Activated CD4-positive, alpha-beta T cell treated with anti-CD3 and anti-CD28 coated beads for 48 hours (primary cell): ENCODE results near the gene THUMPD1.
"Not testable (repeated sequence)": the region's sequence is repeated elsewhere in the genome, so short reads cannot be mapped to it uniquely, and the experiment has no call there.

Experiments used
- DNase-seq: peaks from one replicate; pipeline ENCODE4 v3.0.0-alpha.2; 2020

The THUMPD1 gene, protein sequence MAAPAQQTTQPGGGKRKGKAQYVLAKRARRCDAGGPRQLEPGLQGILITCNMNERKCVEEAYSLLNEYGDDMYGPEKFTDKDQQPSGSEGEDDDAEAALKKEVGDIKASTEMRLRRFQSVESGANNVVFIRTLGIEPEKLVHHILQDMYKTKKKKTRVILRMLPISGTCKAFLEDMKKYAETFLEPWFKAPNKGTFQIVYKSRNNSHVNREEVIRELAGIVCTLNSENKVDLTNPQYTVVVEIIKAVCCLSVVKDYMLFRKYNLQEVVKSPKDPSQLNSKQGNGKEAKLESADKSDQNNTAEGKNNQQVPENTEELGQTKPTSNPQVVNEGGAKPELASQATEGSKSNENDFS

DNA sequence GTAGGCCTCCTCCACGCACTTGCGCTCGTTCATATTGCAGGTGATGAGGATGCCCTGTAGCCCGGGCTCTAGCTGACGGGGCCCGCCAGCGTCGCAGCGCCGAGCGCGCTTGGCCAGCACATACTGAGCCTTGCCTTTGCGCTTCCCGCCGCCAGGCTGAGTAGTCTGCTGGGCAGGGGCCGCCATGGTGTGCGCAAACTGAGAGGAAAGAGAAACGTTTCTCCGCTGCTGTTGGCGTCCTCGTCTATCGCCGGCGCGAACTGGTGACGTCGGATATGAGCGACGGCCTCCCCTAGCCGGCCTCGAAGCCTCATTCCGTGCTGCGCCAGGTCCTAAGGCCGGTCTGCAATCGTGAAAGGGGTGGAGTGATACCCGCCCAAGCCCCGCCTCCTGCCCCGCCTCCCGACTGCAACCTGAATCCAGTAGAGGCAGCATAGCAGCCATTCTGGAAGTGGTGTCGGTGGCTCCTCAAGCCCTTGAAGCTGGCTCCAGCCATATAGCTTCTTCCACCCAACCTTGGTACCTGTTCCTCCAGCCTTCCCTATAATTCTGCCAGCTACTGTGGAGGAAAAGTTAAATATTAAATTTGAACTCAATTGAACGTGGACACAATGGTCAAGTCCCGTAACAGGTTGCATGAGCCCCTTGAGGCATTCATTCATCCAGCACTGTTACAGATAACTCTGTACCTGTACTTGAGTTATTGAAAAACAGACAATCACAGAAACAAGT is at the start of gene THUMPD1:
TSS of gene THUMPD1 (minus strand) at position 265 of the 732 bp plus-strand sequence. CDS start at position 186, 79 bp downstream.
- DNase-seq = peak; percentile 99

DNA sequence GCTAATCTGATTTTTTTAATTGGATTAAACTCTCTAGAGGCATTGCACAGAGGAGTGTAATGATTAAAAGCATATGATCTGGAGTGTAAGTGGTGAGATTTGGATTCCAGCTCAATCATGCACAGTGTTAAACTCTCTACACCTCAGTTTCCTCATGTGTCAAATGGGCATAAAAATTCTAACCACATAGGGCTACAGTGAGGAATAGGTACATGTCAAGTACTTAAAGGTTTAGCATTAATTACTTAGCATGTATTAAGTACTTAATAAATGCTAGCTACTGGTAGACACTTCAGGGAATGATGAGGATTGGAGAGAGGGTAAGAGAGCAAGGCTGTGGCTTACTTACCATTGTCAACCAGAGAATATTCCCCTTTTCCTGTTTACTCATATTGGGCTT is 47.5 kb upstream of the THUMPD1 start:
- no peak for DNase-seq

DNA sequence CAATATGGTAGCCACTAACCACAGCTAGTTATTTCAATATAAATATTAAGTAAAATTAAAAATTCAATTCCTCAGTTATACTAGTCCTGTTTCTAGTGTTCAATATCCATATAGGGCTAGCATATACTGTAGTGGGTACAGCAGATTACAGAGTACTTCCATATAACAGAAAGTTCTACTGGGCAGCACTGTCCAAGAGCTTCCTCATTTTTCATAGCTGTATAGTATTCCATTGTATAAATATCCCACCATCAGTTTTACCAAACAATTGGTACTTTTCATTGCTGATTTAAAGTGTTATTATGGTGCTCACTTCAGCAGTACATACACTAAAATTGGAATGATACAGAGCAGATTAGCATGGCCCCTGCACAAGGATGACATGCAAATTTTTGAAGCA is 42.6 kb upstream of the THUMPD1 start:
- no peak for DNase-seq

DNA sequence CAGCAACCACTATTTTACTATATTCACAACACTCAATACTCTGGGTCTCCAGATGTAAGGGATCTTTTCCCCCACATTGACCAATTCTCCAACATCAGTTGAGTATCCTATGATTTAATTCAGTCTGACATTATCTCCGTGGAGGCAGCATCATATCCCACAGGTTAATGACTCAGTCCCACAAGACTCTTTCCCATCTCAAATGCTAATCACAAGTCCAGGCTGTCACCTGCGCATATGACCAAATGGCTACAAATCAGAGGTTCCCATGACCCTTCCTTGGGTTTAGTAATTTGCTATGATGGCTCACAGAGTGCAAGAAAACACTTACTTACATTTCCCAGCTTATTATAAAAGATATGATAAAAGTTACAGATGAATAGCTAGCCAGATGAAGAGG is 40.9 kb upstream of the THUMPD1 start:
- no peak for DNase-seq

DNA sequence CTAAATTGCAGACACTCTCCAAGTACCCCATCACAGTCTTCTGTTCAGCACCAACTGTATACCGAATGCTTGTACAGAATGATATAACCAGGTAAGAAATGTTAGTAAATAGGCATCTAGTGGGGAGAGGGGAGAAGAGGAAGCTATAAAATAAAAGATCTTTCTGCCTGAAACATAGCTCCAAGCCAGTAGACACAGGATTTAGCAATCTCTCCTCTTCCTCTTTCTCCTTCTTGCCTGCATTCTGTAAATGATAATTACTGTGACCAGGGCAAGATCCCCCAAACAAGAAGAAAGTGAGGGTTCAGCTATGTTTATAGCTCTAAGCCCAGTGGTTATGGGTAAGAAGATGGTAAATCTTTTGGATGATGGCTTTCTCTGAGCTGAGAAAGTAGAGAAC is 40.1 kb upstream of the THUMPD1 start:
- no peak for DNase-seq

DNA sequence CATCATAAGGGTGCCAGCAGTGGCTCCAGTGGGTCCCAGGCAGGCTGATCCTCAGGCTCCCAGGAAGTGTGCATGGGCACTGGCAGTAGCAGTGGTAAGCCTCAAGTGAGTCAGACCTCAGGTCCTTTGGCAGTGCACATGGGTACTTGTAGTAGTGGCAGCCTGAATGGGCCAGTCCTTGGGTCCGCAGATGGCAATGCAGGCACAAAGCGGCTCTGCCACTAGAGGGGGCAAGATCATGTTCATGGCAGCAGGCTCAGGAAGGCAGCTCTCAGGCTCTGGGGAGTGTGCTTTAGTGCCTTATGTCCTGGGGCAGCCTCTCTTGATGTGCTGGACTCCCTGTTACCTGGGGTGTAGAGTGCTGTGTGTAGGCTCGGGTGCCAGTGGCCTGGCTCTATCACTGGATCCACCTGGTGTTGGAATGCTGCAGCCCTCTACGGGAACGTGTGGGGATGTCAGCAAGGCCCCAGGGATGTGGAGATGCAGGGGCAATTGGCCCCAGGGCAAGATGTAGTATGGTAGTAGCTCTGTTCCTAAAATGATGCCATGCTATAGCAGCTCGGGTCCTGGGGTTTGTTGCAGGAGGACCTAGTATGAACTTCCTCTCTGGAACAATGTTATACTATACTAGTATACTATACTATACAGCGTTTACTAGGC is 33.2 kb upstream of the THUMPD1 start:
- peak; percentile 82 for DNase-seq

DNA sequence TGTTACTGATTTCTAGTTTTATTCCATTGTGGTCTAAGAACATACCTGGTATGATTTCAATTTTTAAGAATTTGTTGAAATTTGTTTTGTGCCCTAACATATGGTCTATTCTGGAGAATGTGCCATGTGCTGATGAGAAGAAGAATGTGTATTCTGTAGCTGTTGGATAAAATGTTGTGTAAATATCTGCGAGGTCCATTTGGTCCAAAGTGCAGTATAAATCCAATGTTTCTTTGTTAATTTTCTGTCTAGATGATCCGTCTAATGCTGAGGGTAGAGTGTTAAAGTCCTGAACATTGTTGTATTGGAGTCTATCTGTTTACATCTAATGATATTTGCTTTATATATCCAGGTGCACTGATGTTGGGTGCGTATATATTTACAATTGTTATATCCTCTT is 32.1 kb upstream of the THUMPD1 start:
- DNase-seq = no peak

DNA sequence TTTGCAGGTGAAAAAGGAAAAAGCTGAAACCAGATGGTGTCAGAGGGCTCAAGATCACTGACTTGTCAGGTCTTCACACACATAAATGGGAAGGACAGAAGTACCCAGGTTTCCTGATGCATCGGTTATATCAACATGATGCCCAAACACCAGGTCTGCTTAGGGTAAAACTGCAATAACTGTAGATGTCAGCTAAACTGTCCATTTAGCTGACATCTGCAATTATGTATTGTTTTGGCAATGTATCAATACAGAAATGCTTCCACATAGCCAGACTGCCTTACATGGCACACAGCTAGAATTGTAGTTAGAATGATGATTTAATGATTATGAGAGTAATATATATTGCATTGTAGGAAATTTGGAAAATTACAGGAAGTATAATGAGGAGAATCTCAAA is 27.2 kb upstream of the THUMPD1 start:
- no peak for DNase-seq

DNA sequence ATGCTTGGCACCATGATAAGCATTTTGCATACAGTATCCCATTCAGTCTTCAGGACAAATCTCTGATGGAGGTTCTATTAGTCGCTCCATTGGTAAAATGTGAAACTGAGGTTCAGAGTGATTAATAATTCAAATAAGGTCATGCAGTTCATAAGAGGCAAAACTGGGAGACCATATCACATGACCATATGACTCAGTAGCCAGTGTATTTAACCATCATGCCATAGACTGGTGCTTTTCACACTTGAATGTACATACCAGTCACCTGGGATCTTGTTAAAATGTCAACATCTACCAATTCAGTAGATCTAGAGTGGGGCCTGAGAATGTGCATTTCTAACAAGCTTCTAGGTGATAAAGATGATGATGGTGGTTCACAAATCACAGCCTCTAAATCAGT is 26.5 kb upstream of the THUMPD1 start:
- DNase-seq = no peak

DNA sequence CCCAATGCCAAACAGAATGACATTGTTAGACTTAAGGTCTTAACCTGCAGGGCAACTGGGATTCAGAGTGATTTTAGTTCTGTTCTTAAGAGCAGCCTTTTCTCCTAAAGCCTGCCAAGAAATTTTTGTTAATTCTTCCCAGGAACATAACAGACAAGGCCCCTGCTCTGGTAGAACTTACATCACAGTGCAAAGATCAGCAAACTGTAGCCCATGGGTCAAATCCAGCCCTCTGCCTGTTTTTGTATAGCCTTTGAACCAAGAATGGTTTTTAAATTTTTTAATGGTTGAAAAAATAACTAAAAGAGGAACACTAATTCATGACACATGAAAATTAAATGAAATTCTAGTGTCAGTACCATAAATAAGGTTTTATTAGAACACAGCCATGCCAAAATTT is 26.0 kb upstream of the THUMPD1 start:
- DNase-seq = no peak

DNA sequence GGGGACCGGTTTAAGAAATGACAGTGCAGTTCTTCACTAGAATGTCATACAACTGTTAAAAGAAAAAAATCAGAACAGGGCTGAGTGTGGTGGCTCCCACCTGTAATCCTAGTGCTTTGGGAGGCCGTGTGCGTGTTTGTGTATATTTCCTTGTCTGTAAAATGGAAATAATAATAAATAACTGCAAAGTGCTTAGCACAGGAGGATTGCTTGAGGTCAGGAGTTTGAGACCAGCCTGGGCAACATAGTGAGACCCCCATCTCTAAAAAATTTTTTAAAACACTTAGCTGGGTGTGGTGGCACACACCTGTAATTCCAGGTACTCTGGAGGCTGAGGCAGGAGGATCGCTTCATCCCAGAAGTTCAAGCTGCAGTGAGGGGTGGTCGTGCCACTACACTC is 24.7 kb upstream of the THUMPD1 start:
- DNase-seq = no peak

DNA sequence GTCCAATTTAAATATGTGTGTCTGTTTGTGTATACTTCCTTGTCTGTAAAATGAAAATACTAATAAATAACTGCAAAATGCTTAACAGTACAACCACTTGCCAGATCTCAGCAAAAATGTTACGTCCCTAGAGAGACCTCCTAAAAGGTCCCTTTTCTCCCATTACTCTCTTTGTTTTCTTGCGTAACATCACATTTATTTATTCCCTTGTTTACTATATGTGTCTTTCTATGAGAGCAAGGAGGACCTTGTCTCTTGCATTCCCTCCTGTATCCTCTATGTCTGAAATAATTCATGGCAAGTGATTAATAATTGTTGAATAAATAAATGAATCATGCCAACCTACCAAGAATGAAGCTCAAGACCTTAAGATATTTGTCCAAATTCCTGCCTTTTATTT is 24.1 kb upstream of the THUMPD1 start:
- no peak for DNase-seq

DNA sequence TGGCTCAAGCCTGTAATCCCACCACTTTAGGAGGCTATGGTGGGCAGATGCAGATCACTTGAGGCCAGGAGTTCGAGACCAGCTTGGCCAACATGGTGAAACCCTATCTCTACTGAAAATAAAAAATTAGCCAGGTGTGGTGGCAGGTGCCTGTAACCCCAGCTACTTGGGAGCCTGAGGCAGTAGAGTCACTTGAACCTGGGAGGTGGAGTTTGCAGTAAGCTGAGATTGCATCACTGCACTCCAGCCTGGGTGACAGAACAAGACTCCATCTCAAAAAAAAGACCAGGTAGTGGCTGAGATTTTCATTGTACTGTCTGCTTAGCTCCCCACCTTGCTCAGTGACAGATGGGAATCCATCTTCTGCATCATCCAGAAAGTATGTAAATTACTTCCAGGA is 22.8 kb upstream of the THUMPD1 start:
- DNase-seq = not testable (repeated sequence)

DNA sequence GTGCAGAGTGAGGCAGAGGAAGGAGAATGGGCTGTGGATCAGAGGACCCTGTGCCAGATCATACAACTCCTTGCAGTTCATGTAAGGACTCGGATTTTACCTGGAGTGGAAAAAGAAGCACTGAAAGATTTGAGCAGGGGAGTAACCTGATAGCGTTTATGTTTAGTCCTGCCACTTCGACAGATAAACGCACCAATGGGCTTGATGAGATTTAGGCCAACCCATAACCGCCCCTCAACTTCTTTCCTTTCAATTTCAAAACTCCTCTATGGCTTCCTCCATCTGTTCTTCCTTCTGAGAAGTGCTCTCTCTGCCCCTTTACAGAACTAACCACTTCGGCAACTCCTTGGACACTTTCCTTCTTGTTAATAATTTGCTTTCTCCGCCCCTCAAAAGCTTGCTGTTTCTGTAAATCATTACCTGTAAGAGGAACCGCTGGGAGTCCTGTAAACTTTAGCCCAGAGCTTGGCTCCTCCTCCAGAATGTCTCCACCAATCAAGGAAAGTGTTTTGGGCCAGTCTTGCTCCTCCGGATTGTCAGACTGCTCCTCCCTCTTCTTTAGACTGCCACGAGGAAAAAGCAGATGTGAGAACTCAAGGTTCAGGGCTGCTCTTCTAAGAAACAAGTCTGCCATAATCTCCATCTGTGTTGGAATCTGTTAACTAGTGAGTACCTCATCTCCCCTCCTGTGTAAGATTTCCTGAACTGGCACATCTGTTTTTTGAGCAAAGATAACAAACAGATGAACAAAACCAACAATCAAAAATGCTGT is 22.0 kb upstream of the THUMPD1 start, which contains the start of gene ACSM3:
TSS of gene ACSM3 (plus strand) at position 554 of the 772 bp plus-strand sequence. CDS start 6,021 bp downstream, outside the sequence.
- peak; percentile 70 for DNase-seq

DNA sequence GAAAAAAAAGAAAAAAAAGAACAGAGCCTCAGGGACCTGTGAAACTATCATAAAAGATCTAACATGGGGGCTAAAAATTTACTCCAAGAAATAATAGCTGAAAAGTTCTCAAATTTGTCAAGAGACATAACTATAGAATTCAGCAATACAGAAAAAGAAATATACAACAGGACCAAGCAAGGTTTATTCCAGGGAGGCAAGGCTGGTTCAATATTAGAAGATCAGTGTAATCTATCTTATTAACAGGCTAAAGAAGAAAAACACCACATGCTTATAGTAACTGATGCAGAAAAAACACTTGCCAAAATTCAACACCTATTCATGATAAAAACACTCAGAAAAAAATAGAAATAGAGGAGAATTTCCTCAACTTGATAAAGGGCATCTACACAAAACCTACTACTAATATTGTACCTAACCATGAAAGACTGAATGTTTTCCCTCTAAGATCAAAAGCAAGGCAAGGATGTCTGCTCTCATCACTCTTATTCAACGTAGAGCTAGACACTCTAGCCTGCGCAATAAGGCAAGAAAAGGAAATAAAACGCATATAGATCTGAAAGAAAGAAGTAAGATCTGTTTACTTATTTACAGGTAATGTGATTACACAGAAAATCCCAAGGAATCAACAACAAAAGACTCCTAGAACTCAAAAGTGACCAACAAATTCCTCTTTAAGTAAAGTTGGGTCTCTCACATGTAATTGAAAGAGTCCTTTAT is 20.9 kb upstream of the THUMPD1 start:
- DNase-seq = no peak

DNA sequence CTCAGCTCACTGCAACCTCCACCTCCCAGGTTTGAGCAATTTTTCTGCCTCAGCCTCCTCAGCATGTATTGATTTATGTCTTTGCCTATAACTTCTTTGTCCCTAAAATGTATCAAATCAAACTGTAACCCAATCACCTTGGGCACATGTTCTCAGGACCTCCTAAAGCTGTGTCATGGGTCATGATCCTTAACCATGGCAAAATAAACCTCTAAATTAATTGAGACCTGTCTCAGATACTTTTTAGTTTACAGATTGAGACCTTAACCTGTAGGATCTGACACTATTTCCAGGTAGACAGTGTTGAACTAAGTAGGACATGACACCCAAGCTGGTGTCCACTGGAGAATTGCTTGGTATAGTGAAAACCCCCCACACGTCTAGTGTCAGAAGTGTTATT is 19.6 kb upstream of the THUMPD1 start:
- no peak for DNase-seq

DNA sequence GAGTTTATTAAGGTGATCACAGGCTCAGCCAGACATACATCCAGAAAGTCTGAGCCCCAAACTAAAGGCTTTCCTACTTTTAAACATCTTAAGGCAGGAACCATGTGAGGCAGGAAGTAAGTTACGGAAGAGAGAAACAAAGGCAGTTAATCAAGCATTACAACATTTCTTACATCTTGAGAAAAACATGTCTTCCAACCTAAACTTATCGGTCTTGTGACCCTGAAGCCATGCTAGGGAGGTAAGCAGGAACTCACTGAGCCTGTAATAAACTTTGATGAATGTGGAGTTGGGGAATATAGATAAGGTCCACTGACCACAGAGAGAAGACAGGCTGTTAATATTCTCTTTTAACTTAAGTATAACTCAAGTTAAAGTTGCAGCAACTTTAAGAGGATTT is 18.7 kb upstream of the THUMPD1 start:
- DNase-seq = no peak

DNA sequence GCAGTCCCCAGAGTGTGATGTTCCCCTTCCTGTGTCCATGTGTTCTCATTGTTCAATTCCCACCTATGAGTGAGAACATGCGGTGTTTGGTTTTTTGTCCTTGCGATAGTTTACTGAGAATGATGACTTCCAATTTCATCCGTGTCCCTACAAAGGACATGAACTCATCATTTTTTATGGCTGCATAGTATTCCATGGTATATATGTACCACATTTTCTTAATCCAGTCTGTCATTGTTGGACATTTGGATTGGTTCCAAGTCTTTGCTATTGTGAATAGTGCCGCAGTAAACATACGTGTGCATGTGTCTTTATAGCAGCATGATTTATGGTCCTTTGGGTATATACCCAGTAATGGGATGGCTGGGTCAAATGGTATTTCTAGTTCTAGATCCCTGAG is 14.2 kb upstream of the THUMPD1 start:
- DNase-seq = not testable (repeated sequence)

DNA sequence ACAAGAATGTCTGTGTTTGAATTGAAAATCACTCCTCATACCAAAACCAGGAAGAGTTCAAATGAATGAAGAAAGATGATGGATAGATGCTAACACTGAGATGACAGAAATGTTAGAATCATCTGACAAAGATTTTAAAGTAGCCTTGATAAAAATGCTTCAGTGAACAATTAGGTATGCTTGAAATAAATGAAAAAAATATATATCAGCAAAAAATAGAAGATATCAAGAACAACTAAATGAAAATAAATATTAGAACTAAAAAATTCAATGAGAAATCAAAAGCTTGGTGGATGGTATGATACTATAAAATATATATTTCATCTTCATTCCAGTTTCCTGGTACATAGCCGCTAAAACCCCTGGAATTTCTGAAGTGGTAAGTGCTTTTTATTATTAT is 13.6 kb upstream of the THUMPD1 start:
- DNase-seq = no peak

DNA sequence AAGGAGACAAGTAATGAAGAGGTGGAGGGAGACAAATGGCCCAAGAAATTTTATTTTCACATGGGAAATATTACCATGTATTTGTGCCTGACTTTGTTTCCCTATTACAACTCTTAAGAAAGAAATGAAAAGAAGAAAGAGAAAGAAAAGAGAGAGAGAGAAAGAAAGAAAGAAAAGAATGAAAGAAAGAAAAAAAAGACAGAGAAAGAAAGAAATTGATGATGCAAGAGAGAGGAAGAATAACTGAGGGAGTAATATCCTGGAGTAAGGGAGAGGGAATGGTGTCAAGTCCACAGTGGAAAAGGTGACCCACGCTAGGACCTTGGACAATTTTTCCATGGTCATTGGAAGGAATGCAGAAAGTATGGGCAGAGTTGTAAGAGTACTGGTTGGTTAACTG is 12.1 kb upstream of the THUMPD1 start:
- DNase-seq = no peak

DNA sequence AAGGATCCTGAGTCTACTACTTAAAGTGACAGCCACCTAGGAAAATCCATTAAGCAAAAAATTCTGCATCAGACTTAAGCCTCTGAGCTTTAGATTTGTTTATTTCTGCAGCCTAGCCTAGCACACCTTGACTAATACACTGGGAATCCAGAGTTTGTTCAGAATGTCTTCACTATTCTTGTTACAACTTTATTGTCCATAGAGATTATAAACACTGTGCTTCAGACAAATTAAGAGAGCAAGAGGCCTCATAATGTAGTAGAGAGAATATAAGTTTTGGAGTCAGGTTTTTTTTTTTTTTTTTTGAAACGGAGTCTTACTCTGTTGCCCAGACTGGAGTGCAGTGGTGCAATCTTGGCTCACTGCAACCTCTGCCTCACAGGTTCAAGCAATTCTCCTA is 8.9 kb upstream of the THUMPD1 start:
- DNase-seq = no peak

DNA sequence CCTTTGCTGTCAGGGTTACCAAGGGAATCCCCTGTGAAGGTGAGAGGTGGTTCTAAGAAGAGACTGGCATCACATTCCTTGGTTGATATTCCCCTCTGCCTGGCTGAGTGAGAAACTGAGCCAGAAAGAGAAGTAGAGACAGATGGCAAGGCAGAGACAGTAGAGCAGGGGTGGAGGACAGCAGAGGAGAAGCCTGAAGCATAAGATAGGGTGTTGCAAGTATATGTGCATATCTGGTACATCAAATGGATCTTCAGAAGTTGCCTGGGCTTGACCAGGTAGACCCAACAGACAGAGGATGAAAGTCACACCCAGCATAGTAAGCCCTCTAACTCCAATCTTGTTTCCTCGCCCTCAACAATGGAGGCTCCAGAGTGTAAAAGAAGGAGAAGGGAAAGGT is 7.9 kb upstream of the THUMPD1 start:
- DNase-seq = no peak
